ENCODE data around the gene ZNF121.

GRCh38 chr19:9535934-9536333, 48.4 kb downstream of the ZNF121 start:
- TF ChIP-seq POLR2A (IDR thresholded peaks at IDR 0.05) (no peak), CTCF (IDR thresholded peaks at IDR 0.05) (no peak), EP300 (IDR thresholded peaks at IDR 0.05) (no peak)

Data from tibial nerve (tissue), 4 donors.